ENCODE measurements around the gene MSANTD2. TPM values are rescaled to one million over a fixed set of nuclear protein-coding genes. Genes with fewer than 3 reads are reported as not detected.

The MSANTD2 gene
- 10 to 100 TPM in 1 of 3 donors, 1 to 10 TPM in 2; 7.2 to 13.6 (median 8.4) TPM for total RNA-seq
- long read RNA-seq, donor 1, partial matches to known transcripts: 0 of 8 reads
- long read RNA-seq, donor 1, other reads (novel, unspliced or antisense): 6 of 8 reads
- long read RNA-seq, donor 2, partial matches to known transcripts: 0 of 1 reads
- long read RNA-seq, donor 2, other reads (novel, unspliced or antisense): 1 of 1 reads

DNA sequence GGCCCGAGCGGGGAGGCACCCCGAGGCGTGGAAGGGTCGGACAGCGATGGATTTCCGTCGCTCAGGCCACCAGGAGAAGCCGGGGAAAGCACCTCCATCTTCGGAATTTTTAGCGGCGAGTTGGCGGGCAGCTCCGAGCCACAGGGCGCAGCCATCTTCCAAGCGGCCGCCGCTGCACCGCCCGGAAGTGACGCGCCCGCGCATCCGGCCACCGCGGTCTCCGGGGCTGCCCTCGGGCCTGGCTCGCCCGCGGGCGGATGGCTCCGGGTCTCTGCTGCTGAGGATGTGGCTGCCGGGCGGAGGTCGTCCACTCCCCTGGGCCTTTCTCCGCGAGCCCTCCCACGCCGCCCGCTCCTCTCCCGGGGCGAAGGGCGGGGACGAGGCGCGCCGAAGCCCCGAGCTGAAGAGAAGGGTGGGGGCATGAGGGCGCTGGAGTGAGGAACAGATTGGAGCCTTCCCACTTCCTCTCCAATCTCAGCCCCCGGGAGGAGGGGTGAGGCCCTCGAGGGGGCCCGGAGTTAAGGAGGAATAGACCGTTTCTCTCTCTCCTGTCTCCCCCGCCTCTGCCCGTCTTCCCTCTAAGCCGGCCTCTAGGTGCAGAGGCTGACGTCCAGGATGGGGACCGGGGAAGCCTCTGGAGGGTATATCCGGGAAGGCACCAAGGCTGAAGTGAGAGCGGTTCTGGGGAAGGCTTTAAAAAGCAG, at the start of gene MSANTD2:
Gene MSANTD2 (minus strand): TSS at position 181 of the 704 bp plus-strand sequence. CDS start 26 bp downstream, at position 155.
- H3K36me3 ChIP-seq (ENCODE audit: low read depth): no peaks in the 10 kb centered on the region
- ATAC-seq (peak; percentile 96), DNase-seq (peak; percentile 84 to 91 (median 89))
- intact Hi-C loops (cut with DNase I, micrococcal nuclease): no loop called here
- peak within 1 kb of the TSS; percentile 97 for H3K4me3 ChIP-seq
- TF ChIP-seq CTCF (IDR thresholded peaks at IDR 0.05): no peak
- no peaks in the 10 kb centered on the region for H3K9me3 ChIP-seq
- H3K4me1 ChIP-seq (ENCODE audit: low read depth): peaks cover 11% of the 10 kb centered on the region

DNA sequence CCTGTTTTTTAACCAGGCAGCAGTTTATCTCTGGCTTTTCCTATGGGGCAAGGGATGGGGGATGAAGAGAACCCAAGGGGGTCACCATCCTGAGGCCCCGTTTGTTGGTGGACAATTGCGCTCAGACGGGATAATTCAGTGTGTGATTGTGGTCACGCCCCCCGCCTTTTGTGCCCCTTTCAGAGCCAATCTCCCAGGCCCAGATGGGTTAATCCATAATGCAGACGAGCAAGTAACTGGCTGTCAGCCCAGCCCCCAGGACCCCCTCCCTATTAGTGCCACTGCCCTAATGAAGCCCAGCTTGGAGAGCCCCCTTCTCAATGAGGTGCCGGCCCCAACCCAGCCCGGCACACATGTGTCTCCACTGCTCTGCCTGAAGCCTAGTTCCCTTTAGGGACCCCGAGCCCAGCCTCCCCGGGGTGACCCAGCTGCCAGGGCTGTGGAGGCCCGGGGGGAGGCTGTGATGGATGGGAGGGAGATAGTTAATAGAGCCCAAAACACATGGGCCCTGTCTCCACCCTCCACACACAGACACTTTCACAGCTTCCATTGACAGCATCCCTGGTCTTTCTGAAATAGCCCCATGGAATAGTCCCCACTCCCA, 46.0 kb upstream of the MSANTD2 start:
- no peaks in the 10 kb centered on the region for H3K9me3 ChIP-seq
- peaks cover 5% of the 10 kb centered on the region for H3K4me1 ChIP-seq (ENCODE audit: low read depth)
- DNase-seq: no peak
- no peak overlapping the region for H3K4me3 ChIP-seq
- no peaks in the 10 kb centered on the region for H3K36me3 ChIP-seq (ENCODE audit: low read depth)
- no peak for TF ChIP-seq CTCF (IDR thresholded peaks at IDR 0.05)
- no peak for ATAC-seq
- intact Hi-C loops (cut with DNase I, micrococcal nuclease): no loop called here

DNA sequence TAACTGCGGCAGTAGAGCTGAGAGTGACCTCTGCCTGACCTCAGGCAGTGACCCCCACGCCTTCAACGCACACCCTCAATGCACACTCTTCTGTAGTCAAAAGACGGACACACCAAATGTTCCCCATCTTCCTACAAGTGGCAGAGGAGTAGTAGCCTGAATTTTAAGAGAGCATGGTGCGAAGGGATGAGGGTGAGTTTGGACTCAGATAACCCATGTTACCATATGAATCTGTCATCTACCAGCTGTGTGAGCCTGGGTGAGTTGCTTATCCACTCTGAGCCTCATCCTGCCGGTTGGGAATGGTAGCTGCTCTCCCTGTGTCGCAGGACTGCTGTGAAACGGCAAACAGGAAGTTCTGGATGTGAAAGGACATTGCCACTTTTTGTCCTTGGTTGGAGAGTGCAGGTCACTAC, 44.5 kb upstream of the MSANTD2 start:
- DNase-seq: no peak
- intact Hi-C loops (cut with DNase I, micrococcal nuclease): no loop called here

GRCh38 chr11:124843616-124843910, 43.4 kb upstream of the MSANTD2 start:
- intact Hi-C loops (cut with DNase I, micrococcal nuclease): no loop called here
- ATAC-seq (no peak), DNase-seq (no peak)
- H3K9me3 ChIP-seq: no peaks in the 10 kb centered on the region
- TF ChIP-seq CTCF (IDR thresholded peaks at IDR 0.05): no peak
- no peaks in the 10 kb centered on the region for H3K36me3 ChIP-seq (ENCODE audit: low read depth)
- no peak overlapping the region for H3K4me3 ChIP-seq
- peaks cover 17% of the 10 kb centered on the region for H3K4me1 ChIP-seq (ENCODE audit: low read depth)

More for the DNA sequence above, 44.5 kb upstream of the MSANTD2 start:
- Histone ChIP-seq H3K9me3 (no peaks in the 10 kb centered on the region), H3K4me3 (no peak overlapping the region), H3K4me1 (ENCODE audit: low read depth) (peaks cover 8% of the 10 kb centered on the region), H3K36me3 (ENCODE audit: low read depth) (no peaks in the 10 kb centered on the region)
- TF ChIP-seq CTCF (IDR thresholded peaks at IDR 0.05): no peak
- no peak for ATAC-seq

GRCh38 chr11:124842305-124842704, 42.1 kb upstream of the MSANTD2 start:
- intact Hi-C loops (cut with DNase I, micrococcal nuclease): no loop called here
- H3K4me3 ChIP-seq: no peak overlapping the region
- ATAC-seq (no peak), DNase-seq (no peak)
- TF ChIP-seq CTCF (IDR thresholded peaks at IDR 0.05): no peak
- no peaks in the 10 kb centered on the region for H3K9me3 ChIP-seq
- H3K36me3 ChIP-seq (ENCODE audit: low read depth): no peaks in the 10 kb centered on the region
- H3K4me1 ChIP-seq (ENCODE audit: low read depth): peaks cover 17% of the 10 kb centered on the region
